ENCODE results near the gene ADARB2. TPM values are rescaled to one million over a fixed set of nuclear protein-coding genes. Genes with fewer than 3 reads are reported as not detected.

The ADARB2 gene
- total RNA-seq, 6 experiments from 2014 or later: not detected

GRCh38 chr10:1204434-1205326, 532.6 kb downstream of the ADARB2 start:
- H3K9me3 Mint-ChIP-seq: peaks cover 10% of the 10 kb centered on the region; the same call in 1 of the 2 replicates
- no peaks in the 10 kb centered on the region for H3K4me1 Mint-ChIP-seq (ENCODE audit: low read depth)
- H3K27me3 Mint-ChIP-seq (ENCODE audit: insufficient read depth): peaks cover 9% of the 10 kb centered on the region
- no peak for DNase-seq
- no peak overlapping the region for H3K27ac Mint-ChIP-seq
- H3K4me3 Mint-ChIP-seq: no peak overlapping the region
- no peaks in the 10 kb centered on the region; the same call in 1 of the 2 replicates for H3K36me3 Mint-ChIP-seq (ENCODE audit: low read depth)
- no peak for TF ChIP-seq CTCF (IDR thresholded peaks at IDR 0.05)

- no peak for DNase-seq
- Mint-ChIP-seq H3K27me3 (ENCODE audit: insufficient read depth) (peaks cover 9% of the 10 kb centered on the region), H3K36me3 (ENCODE audit: low read depth) (no peaks in the 10 kb centered on the region; the same call in 1 of the 2 replicates), H3K4me1 (ENCODE audit: low read depth) (no peaks in the 10 kb centered on the region), H3K9me3 (peaks cover 10% of the 10 kb centered on the region; the same call in 1 of the 2 replicates), H3K27ac (no peak overlapping the region), H3K4me3 (no peak overlapping the region)
- no peak for TF ChIP-seq CTCF (IDR thresholded peaks at IDR 0.05)
Measured at GRCh38 chr10:1203704-1204103, 533.6 kb downstream of the ADARB2 start.

GRCh38 chr10:1203216-1203615, 534.1 kb downstream of the ADARB2 start:
- H3K36me3 Mint-ChIP-seq (ENCODE audit: low read depth): no peaks in the 10 kb centered on the region; the same call in 1 of the 2 replicates
- H3K9me3 Mint-ChIP-seq: peaks cover 10% of the 10 kb centered on the region; the same call in 1 of the 2 replicates
- H3K27ac Mint-ChIP-seq: no peak overlapping the region
- no peaks in the 10 kb centered on the region for H3K4me1 Mint-ChIP-seq (ENCODE audit: low read depth)
- H3K27me3 Mint-ChIP-seq (ENCODE audit: insufficient read depth): peaks cover 9% of the 10 kb centered on the region
- TF ChIP-seq CTCF (IDR thresholded peaks at IDR 0.05): no peak
- DNase-seq: no peak
- H3K4me3 Mint-ChIP-seq: no peak overlapping the region

- Mint-ChIP-seq H3K27ac (no peak overlapping the region), H3K9me3 (peaks cover 10% of the 10 kb centered on the region; the same call in 1 of the 2 replicates), H3K36me3 (ENCODE audit: low read depth) (no peaks in the 10 kb centered on the region; the same call in 1 of the 2 replicates), H3K4me3 (no peak overlapping the region), H3K4me1 (ENCODE audit: low read depth) (no peaks in the 10 kb centered on the region), H3K27me3 (ENCODE audit: insufficient read depth) (peaks cover 9% of the 10 kb centered on the region)
- TF ChIP-seq CTCF (IDR thresholded peaks at IDR 0.05): no peak
- DNase-seq: no peak
Measured at GRCh38 chr10:1202343-1202742, 535.0 kb downstream of the ADARB2 start.

- TF ChIP-seq CTCF (IDR thresholded peaks at IDR 0.05): no peak
- Mint-ChIP-seq H3K27me3 (ENCODE audit: insufficient read depth) (peaks cover 9% of the 10 kb centered on the region), H3K4me3 (no peak overlapping the region), H3K36me3 (ENCODE audit: low read depth) (no peaks in the 10 kb centered on the region; the same call in 1 of the 2 replicates), H3K9me3 (peaks cover 3% of the 10 kb centered on the region; the same call in 1 of the 2 replicates), H3K4me1 (ENCODE audit: low read depth) (no peaks in the 10 kb centered on the region), H3K27ac (no peak overlapping the region)
- DNase-seq: no peak
Measured at GRCh38 chr10:1200866-1201807, 536.2 kb downstream of the ADARB2 start.

All from HFFc6 (cell line).